CD14-positive monocyte (primary cell): Measurements from ENCODE around the gene VSIR. TPM values are rescaled to one million over a fixed set of nuclear protein-coding genes. Genes with fewer than 3 reads are reported as not detected.

Experiments used
- DNase-seq, 3 donors: peaks; one replicate each; pipeline ENCODE4 v3.0.0-alpha.2; 2011 to 2022
- H2AFZ ChIP-seq: 2 replicates; pipeline ENCODE4 v1.6.0; 2012; ENCODE audit warnings: mild to moderate bottlenecking, low read depth, low read length, inconsistent platforms; ENCODE audit not compliant: insufficient read depth, poor library complexity, severe bottlenecking
- H3K27ac ChIP-seq, 2 donors: 1 replicate in 1 of 2; 2 replicates in 1 of 2; pipeline ENCODE4 v1.5.1; 2012 to 2013; ENCODE audit warnings: low read length in 2 of 2, control low read depth in 1 of 2, inconsistent platforms in 1 of 2, low read depth in 1 of 2, mild to moderate bottlenecking in 1 of 2
- H3K27me3 ChIP-seq, 2 donors: one replicate each; pipeline versions ENCODE4 v1.6.0 to v1.6.1; 2011 to 2013; ENCODE audit warnings: low read length in 2 of 2; ENCODE audit not compliant: control insufficient read depth in 2 of 2, insufficient read depth in 2 of 2
- H3K36me3 ChIP-seq, 2 donors: replicated peaks in 1 of 2; 1 replicate in 1 of 2; 2 replicates in 1 of 2; pipeline versions ENCODE4 v1.5.1 to v1.6.1; 2012 to 2013; ENCODE audit warnings: low read length in 2 of 2, control low read depth in 1 of 2, inconsistent platforms in 1 of 2, mild to moderate bottlenecking in 1 of 2; ENCODE audit not compliant: insufficient read depth in 2 of 2, control insufficient read depth in 1 of 2
- H3K4me1 ChIP-seq, 2 donors: 1 replicate in 1 of 2; 2 replicates in 1 of 2; pipeline versions ENCODE4 v1.5.1 to v1.6.1; 2012 to 2013; ENCODE audit warnings: low read length in 2 of 2, control low read depth in 1 of 2, inconsistent platforms in 1 of 2, mild to moderate bottlenecking in 1 of 2, moderate library complexity in 1 of 2; ENCODE audit not compliant: insufficient read depth in 2 of 2, control insufficient read depth in 1 of 2
- H3K4me2 ChIP-seq: replicated peaks from 2 replicates; pipeline ENCODE3; 2012; ENCODE audit warnings: low read length, moderate library complexity, mild to moderate bottlenecking; ENCODE audit not compliant: poor library complexity, severe bottlenecking; ENCODE audit errors: extremely low read depth
- H3K4me3 ChIP-seq, 3 experiments: fragments of 200-600 bp in 1 of 3; sonication (generic) in 1 of 3; replicated peaks in 1 of 3; 1 replicate in 2 of 3; 2 replicates in 1 of 3; pipeline ENCODE4 v1.5.1; 2011 to 2013; ENCODE audit warnings: low read length in 3 of 3, mild to moderate bottlenecking in 3 of 3, control low read depth in 2 of 3, low read depth in 2 of 3, inconsistent platforms in 1 of 3, moderate library complexity in 1 of 3
- H3K79me2 ChIP-seq: 2 replicates; pipeline ENCODE4 v1.6.0; 2012; ENCODE audit warnings: mild to moderate bottlenecking, control low read depth, inconsistent platforms, low read length, moderate library complexity; ENCODE audit not compliant: insufficient read depth
- H3K9ac ChIP-seq: 2 replicates; pipeline ENCODE4 v1.6.0; 2017; ENCODE audit warnings: low read length, mild to moderate bottlenecking; ENCODE audit not compliant: insufficient read depth, poor library complexity, severe bottlenecking
- H3K9me3 ChIP-seq, 2 donors: replicated peaks in 1 of 2; 1 replicate in 1 of 2; 2 replicates in 1 of 2; pipeline versions ENCODE4 v1.5.1 to v1.6.1; 2012 to 2013; ENCODE audit warnings: low read length in 2 of 2, control low read depth in 1 of 2; ENCODE audit not compliant: control insufficient read depth in 1 of 2, insufficient read depth in 1 of 2
- H4K20me1 ChIP-seq: 2 replicates; pipeline ENCODE4 v1.6.0; 2012; ENCODE audit warnings: mild to moderate bottlenecking, low read length, control low read depth, moderate library complexity; ENCODE audit not compliant: insufficient read depth
- H3K27ac Mint-ChIP-seq, 7 donors: one replicate each; pipeline ENCODE4 v1.8.0; 2020; ENCODE audit warnings: mild to moderate bottlenecking in 7 of 7, mixed read lengths in 7 of 7, moderate library complexity in 6 of 7, inconsistent platforms in 2 of 7
- H3K27me3 Mint-ChIP-seq, 3 donors: one replicate each; pipeline ENCODE4 v1.8.0; 2021 to 2022; ENCODE audit warnings: low read depth in 3 of 3, mild to moderate bottlenecking in 3 of 3, mixed read lengths in 3 of 3, moderate library complexity in 3 of 3, inconsistent platforms in 1 of 3
- H3K36me3 Mint-ChIP-seq, 2 donors: one replicate each; pipeline ENCODE4 v1.8.0; 2020; ENCODE audit warnings: mixed read lengths in 2 of 2, inconsistent platforms in 1 of 2, mild to moderate bottlenecking in 1 of 2
- H3K4me1 Mint-ChIP-seq: one replicate; pipeline ENCODE4 v1.8.0; 2020; ENCODE audit warnings: mild to moderate bottlenecking, mixed read lengths
- H3K4me3 Mint-ChIP-seq, 2 donors: one replicate each; pipeline ENCODE4 v1.8.0; 2020; ENCODE audit warnings: mild to moderate bottlenecking in 2 of 2, mixed read lengths in 2 of 2, moderate library complexity in 1 of 2
- H3K9me3 Mint-ChIP-seq, 7 donors: one replicate each; pipeline ENCODE4 v1.8.0; 2020 to 2022; ENCODE audit warnings: mixed read lengths in 7 of 7, mild to moderate bottlenecking in 6 of 7, moderate library complexity in 6 of 7, inconsistent platforms in 2 of 7
- CTCF ChIP-seq: fragments of 200-600 bp; IDR thresholded peaks from one replicate; pipeline ENCODE4 v1.8.0; 2022; ENCODE audit warnings: antibody characterized with exemption, mild to moderate bottlenecking
- WGBS: methylation state at CpG from one replicate; pipeline ENCODE4 v1.1.5; 2013; ENCODE audit warnings: missing lambda C conversion rate; ENCODE audit not compliant: insufficient coverage; 5-methylcytosine and 5-hydroxymethylcytosine counted together
- intact Hi-C, 2 donors: fragments of 100-400 bp; cut with micrococcal nuclease; formaldehyde crosslinking; loops; one replicate each; pipeline versions ENCODE4 v1.15.0 to v1.15.1; 2023
- polyA plus RNA-seq, 3 donors: library from polyadenylated mRNA; depleted of rRNA in 1 of 3; unstranded in 2 of 3; stranded (reverse) in 1 of 3; fragments of 300-500 nt in 2 of 3; fragments of >200 nt in 1 of 3; fragmentation: Illumina TruSeq in 2 of 3; gene quantifications; 1 replicate in 2 of 3; 2 replicates in 1 of 3; pipeline ENCODE4 v1.2.3, GENCODE V29; 2012 to 2021

VSIR gene
- polyA plus RNA-seq, 3 donors = 635 to 1,133 (median 801) TPM

GRCh38 chr10:71751515-71752224 is 21.6 kb downstream of the VSIR start:
- H4K20me1 ChIP-seq = peaks cover 82% of the 10 kb centered on the region
- no peak for DNase-seq
- no peaks in the 10 kb centered on the region for H3K9me3 ChIP-seq
- H3K9me3 Mint-ChIP-seq = peaks cover 0 to 2% (median 0%) of the 10 kb centered on the region in 7 donors
- peak overlapping the region in 1 of 2 donors; percentile 42 for H3K4me3 Mint-ChIP-seq
- peak overlapping the region in 1 of 3 experiments; percentile 64 for H3K4me3 ChIP-seq
- peaks cover 97% of the 10 kb centered on the region for H3K4me1 Mint-ChIP-seq
- intact Hi-C loops = loop anchor here (2.0 to 5.0 kb wide), 3 partner anchors 19 to 136 kb away; partner anchors contain the start of gene VSIR (in 1 of the 2)
- H3K4me2 ChIP-seq = peak overlapping the region; percentile 58
- peak overlapping the region; percentile 82 to 83 for H3K27ac ChIP-seq
- TF ChIP-seq CTCF = no peak
- peaks cover 60% of the 10 kb centered on the region for H3K79me2 ChIP-seq
- H3K27me3 ChIP-seq = no peaks in the 10 kb centered on the region
- no peak overlapping the region for H3K9ac ChIP-seq
- H3K36me3 Mint-ChIP-seq = peaks cover 74 to 93% of the 10 kb centered on the region in 2 donors
- H3K36me3 ChIP-seq = peaks cover 62 to 71% of the 10 kb centered on the region in 2 donors
- H3K4me1 ChIP-seq = peaks cover 100% of the 10 kb centered on the region in 2 donors
- H3K27me3 Mint-ChIP-seq = peaks cover 0 to 2% (median 0%) of the 10 kb centered on the region in 3 donors
- WGBS = 67% methylated on average over 10 of the region's 14 CpGs
- H3K27ac Mint-ChIP-seq = peak overlapping the region; percentile 91 to 96 (median 95)
- H2AFZ ChIP-seq = no peak overlapping the region

GRCh38 chr10:71750986-71751385 is 22.3 kb downstream of the VSIR start:
- peak overlapping the region; percentile 82 to 83 for H3K27ac ChIP-seq
- Mint-ChIP-seq H3K27ac (peak overlapping the region; percentile 91 to 96 (median 95)), H3K27me3 (peaks cover 0 to 2% (median 0%) of the 10 kb centered on the region in 3 donors), H3K9me3 (peaks cover 0 to 2% (median 0%) of the 10 kb centered on the region in 7 donors), H3K36me3 (peaks cover 69 to 88% of the 10 kb centered on the region in 2 donors), H3K4me1 (peaks cover 97% of the 10 kb centered on the region), H3K4me3 (peak overlapping the region; percentile 59 to 71)
- H3K9ac ChIP-seq = no peak overlapping the region
- H3K4me1 ChIP-seq = peaks cover 100% of the 10 kb centered on the region in 2 donors
- no peak for TF ChIP-seq CTCF
- intact Hi-C loops = loop anchor here in 1 of 2 donors (2.0 to 5.0 kb wide), 2 partner anchors 22 to 136 kb away; partner anchors contain the start of gene VSIR
- no peaks in the 10 kb centered on the region for H3K27me3 ChIP-seq
- 71% methylated on average over 1 of the region's 5 CpGs for WGBS
- no peak for DNase-seq
- peaks cover 62 to 64% of the 10 kb centered on the region in 2 donors for H3K36me3 ChIP-seq
- H4K20me1 ChIP-seq = peaks cover 75% of the 10 kb centered on the region
- H3K4me2 ChIP-seq = peak overlapping the region; percentile 58
- no peak overlapping the region for H2AFZ ChIP-seq
- no peaks in the 10 kb centered on the region for H3K9me3 ChIP-seq
- peak overlapping the region in 1 of 3 experiments; percentile 64 for H3K4me3 ChIP-seq
- H3K79me2 ChIP-seq = peaks cover 54% of the 10 kb centered on the region
